HG03108 (cell line): ENCODE results near the gene BSDC1.

Experiments
- ATAC-seq: cut with Tn5 transposase; IDR thresholded peaks from one replicate; pipeline ENCODE4 v1.9.1; 2021; ENCODE audit warnings: moderate library complexity; ENCODE audit not compliant: unreplicated experiment

Gene BSDC1

DNA sequence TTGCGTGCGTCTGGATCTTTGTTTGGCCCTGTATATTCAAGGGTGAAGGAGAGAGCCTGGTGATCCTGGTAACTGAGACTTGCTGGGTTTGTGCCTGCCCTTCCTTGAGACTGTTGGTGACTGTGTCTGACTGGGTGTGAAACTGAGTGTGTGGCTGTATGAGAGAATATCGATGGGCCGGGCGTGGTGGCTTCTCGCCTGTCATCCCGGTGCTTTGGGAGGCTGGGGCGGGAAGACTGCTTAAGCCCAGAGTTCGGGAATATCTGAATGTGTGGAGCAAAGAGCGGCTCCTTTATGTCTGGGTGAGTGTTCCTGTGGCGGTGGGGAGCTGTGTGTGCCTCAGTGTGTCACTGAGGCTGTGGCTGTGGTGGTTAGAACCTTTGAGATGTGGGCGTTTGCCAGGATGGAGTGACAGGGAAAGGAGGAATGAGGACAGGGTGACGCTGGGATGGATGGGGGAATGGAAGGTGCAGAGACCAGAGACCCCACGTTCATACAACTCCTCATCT lies 55.5 kb downstream of the BSDC1 start:
- no peak for ATAC-seq

DNA sequence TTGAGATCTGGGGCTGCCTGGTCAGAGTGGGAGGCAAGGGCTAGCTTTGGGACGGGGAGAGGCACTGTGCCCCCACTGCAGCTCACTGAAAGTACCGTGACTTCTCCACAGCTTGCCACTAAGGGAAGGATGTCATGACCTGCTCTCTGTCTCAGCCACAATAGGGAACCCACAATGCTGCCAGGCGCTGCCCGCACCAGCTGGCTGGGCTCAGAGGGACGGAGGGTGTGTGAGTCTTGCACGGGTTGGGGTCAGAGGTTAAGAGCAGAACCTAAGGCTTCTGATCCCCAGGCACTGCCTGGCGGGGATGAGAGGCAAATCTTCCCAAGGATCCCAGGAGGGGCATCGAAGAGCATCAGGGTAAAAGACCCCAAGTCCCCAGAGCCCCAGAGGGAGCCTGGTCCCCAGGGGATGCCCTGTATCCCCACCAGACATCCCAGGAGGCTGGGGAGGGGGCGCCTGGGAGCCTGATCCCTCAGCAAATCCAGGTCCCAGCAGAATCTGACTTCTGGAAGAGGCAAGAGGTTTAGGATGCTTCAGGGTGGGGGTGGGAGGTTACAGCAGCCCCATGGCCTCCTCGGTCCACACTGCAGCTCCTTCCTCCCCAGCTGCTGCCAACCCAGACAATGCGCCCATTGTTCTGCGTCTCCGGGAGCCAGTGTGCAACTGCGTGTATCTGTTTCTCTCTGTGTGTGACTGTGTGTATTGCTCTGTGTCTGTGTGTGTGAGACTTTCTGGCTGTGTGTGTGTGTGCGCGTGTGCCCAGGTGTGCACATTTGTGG lies 56.2 kb downstream of the BSDC1 start:
- ATAC-seq = peak; percentile 31

DNA sequence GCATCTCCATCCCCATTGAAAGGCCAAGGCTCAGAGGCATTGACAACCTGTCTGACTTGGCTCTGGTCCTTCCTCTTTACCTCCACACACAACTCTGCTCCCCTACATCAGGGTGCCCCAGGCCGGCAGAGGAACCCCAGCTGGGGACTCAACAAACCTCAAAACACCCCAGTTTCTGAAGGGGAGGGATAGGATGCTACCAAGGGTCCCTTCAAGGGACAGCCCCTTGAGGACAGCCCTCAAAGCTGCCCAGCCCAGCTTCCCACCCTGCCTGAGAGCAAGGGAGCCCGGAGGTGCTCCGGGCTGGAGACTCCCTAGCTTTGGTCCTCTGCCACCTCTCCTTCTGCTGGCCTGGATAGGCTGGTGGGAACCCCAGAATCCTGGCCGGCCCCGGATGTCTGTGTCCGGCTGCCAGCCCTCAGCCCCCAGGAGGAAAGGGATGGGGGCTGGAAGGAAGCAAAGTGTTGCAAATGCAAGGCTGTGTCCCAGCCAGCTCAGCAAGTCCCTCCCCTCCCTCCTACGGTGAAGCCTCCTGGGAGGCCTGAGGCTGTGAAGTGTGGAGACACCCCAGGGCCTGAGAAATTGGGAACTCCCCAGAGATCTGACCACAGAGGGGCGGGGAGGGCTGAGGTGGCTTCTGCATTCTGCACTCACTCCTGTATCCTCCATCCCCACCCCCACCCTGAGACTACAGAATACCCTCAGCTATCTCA lies 57.1 kb downstream of the BSDC1 start:
- ATAC-seq = no peak

DNA sequence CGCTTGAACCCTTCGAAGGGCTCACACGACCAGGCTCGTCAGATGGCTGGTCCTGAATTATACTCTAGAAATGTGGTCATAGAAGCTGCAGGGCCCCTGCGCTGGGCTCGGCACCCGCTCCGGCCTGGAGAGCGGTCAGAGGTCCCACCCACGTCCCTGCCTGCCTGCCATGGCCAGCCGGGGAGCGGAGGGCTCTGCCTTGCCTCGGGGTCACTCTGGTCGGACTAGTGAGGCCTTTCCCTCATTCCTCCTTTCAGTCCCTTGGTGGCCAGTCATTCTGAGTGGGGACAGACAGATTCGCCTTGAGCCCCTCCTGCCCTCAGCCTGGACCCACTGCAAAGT lies 57.7 kb downstream of the BSDC1 start:
- ATAC-seq = no peak

DNA sequence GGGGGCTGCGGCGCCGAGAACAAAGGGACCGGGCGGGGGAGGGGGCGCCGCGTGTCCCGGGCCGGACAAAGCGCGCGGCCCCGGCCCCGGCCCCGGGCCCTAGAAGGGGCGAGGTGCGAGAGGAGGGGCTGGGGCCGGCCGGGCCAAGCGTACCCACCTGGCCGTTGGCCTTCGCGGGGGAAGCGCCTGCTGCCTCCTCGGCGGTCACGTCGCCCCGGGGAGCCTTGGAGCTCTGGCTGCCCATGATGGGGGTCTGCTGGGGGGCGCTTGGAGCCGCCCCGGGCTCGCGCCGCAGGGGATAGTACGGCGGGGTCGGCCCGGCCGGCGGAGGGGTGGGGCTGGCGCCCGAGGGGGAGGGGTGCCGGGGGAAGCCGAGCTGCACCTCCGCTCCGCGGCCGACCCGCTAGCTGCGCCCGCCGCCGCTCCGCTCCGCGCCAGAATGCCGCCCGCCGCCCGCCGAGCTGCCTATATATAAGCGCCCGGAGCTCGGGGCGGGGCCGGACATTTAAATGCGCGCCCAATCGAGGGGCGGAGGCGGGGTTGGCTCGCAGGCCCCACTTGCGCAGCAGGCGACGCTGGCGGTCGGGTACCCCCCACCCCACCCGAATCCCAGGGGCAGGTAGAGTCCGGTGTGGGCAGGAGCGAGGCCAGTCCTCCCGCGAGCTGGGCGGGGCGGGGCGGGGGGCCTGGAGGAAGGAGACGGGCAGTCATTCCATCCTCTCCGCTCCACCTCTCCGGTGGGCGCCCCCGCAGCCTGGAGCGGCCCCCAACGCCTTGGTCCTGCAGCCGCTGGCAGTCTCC lies 58.3 kb downstream of the BSDC1 start, which contains the start of gene MARCKSL1:
Gene MARCKSL1 (minus strand): TSS at position 444 of the 801 bp plus-strand sequence. CDS start 200 bp downstream, at position 244.
- ATAC-seq = no peak

DNA sequence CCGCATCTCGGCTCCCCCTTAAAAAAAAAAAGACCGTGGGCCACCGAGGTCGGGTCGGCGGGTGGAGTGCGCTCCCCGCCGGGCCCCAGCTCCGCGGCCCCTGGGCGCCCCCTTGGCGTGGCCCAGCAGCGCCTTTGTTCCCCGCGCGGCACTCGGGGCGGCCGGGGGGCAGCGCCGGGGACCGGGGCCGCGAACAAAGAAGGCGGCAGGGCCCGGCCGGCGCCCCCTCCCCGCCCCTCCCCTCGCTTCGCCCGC lies 58.8 kb downstream of the BSDC1 start:
- no peak for ATAC-seq

DNA sequence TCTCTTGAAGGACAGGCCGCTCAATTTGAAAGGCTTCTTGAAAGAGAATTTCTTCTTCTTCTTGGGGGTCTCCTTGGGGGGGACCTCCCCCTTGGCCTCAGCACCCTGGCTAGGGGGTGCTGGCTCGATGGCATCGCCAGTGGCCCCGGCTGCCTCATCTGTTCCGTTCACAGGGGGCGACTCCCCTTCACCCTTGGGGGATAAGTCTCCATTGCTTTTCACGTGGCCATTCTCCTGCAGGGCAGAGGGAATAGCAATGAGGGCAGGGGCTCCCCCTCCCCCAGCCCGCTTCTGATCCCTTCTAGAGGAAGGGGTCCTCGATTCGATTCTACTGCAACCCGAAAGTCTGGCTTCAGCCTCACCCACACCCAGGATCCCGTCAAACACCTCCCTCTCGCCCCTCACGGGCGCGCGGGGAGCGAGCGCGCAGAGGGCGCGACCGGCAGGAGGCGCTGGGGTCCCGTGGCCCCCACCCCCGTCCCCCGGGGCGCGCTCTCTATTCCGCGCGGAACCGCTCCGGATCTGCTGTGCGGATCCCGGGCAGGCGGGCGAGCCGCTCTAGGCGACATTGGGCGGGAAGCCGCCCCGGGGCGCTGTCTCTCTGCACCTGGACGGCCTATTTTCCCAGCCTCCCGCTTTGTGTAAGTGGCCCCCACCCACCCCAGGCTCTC lies 59.2 kb downstream of the BSDC1 start:
- ATAC-seq = no peak

DNA sequence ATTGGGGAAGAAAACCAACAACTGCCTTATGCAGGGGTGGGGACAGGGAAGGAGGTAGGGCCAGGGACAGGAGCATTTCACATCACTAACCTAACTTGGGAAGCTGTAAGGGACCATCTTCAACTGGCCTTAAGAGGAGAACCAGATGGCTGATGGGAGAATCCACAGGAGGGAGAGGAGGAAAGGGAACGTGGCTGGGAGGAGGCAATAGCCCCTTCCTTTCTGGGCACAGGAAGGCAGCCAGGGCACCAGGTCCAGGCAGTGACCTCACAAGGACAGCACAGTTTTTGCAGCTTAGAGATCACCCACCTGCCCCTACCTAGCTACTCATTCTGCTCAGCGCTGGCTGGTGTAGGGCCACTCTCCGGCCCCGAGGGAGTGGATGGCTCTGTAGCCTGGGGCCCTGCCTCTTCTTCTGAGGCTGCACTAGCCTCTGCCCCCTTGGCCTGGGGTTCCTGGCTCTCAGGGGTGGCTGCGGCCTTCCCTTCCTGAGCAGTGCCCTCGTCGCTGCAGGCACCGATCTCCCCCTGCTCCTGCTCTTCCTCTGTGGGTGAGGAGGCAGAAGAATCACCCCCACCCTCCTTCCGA lies 59.9 kb downstream of the BSDC1 start:
- ATAC-seq = no peak

DNA sequence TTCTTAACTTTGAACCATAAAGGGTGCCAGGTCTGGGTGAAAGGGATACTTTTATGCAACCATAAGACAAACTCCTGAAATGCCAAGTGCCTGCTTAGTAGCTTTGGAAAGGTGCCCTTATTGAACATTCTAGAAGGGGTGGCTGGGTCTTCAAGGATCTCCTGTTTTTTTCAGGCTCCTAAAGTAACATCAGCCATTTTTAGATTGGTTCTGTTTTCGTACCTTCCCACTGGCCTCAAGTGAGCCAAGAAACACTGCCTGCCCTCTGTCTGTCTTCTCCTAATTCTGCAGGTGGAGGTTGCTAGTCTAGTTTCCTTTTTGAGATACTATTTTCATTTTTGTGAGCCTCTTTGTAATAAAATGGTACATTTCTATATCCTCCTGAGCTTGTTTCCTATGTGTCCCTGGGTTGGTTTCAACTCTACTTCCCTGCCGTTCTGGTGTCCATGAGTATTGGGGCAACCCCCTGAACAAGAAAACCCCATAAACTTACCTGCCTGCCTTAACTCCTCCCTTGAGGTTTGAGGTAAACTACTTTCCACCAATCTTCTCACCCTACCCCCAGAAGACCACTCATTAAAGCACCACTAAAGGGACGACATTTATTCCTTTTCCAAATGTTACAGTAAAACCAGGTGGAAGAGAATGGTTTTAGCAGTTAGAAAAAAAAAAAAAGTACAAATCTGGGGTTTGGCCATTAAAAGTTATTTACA lies 60.8 kb downstream of the BSDC1 start:
- no peak for ATAC-seq

DNA sequence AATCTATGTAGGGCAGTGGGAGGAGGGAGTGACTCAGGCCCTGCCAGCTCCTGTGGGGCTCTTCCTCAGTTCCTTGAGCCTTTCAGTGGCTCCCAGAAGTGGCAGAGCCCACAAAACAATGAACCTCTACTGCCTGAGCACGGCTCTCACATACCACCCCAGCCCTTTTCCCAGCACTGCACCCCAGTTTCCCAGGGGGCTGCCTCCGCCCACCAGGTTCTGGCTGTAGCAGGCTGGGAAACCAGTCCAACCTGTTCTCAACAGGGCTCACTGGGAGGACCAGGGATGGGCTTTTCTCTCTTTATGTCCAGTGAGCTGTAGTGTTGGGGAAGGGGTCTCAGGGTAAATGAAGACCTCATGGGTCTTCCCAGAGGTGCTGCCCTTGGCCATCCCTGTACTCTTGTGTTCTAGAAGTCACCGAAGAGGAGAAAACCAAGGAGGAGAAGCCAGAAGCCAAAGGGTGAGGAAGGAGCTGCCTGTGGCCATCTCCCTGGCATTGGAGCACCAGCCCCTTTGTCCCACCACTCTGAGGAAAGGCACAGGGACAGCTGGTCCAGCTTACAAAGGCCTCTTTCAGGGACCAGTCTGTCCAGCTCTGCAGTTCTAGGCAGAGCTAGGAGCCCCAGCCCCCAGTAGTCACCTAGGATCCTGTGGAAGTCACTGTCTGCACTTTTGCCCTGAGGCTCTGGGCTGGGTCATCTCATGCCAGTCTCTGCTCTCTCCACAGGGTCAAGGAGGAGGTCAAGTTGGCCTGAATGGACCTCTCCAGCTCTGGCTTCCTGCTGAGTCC lies 61.8 kb downstream of the BSDC1 start:
- no peak for ATAC-seq

DNA sequence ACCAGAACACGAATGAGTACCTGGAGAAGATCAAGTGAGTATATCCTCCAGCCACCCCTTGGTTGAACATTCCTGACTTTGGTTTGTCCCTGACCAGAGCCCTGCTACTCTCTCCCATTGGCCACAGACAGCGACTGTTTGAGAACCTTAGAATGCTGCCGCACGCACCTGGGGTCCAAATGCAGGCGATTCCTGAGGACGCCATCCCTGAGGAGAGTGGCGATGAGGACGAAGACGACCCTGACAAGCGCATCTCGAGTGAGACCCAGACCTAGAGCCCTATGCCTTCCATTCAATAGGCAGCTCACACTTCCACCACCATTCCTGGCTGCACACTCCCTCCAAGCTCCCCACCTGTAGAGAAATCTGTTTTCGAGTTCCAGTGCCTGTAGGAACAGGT lies 62.7 kb downstream of the BSDC1 start:
- no peak for ATAC-seq

DNA sequence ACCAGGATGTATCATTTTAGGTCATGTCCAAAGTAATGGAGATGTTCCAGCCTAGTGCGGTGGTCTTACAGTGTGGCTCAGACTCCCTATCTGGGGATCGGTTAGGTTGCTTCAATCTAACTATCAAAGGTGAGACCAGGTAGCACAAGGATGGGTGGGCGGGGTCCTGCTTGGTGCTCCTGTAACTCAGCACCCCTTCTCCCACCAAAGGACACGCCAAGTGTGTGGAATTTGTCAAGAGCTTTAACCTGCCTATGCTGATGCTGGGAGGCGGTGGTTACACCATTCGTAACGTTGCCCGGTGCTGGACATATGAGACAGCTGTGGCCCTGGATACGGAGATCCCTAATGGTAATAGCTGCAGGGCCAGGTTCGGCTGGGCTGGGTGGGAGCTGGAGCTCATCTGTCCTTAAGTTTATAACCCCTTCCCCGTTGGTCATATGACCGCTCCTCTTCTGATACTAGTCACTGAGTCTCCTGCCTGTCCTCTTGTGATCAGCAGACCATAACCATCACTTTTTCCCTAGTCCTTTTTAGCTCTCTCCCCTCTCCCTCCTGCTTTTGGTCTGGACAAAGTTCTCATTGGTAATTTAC lies 63.6 kb downstream of the BSDC1 start:
- ATAC-seq = no peak

DNA sequence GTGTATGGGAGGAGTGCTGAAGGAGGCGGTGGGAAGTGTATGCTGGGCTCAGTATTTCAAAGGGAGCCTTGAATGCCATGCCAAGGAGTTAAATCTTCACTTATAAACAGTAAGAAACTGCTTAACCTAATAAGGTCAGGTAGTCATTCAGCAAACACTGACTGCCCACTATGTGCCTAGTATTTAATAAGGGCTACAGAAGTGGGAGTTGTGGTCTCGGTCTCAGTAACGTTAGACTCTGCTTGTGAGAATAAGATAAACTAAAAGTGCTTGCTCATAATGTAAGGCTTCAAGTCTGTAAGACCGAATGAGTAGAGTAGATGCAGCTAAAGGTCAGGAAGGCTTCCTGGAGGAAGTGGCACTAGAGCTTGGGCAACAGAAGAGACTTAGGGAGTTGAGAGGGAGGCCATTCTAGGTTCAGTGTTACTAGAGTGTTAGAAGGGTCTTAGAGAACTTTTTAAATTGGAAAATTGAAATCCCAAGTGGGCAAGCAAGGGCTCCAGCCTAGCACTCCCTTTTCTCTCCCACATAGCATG lies 64.2 kb downstream of the BSDC1 start:
- no peak for ATAC-seq

DNA sequence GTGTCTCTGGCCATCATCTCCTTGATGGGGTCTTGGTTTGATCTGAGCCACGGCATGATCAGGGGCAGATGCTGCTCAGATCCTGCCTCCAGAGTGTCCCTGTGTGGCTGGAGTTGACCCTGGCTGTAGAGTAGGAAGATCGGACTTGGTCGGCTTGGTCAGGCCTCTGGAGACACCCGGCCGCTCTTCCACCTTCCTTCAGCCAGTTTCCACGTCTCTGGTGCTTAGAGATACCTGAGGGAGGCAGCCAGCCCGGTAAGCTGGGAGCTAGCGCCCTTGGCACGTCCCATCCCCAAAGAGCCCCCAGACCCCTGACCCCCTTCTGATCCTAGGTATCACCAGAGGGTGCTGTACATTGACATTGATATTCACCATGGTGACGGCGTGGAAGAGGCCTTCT lies 67.0 kb downstream of the BSDC1 start:
- no peak for ATAC-seq

DNA sequence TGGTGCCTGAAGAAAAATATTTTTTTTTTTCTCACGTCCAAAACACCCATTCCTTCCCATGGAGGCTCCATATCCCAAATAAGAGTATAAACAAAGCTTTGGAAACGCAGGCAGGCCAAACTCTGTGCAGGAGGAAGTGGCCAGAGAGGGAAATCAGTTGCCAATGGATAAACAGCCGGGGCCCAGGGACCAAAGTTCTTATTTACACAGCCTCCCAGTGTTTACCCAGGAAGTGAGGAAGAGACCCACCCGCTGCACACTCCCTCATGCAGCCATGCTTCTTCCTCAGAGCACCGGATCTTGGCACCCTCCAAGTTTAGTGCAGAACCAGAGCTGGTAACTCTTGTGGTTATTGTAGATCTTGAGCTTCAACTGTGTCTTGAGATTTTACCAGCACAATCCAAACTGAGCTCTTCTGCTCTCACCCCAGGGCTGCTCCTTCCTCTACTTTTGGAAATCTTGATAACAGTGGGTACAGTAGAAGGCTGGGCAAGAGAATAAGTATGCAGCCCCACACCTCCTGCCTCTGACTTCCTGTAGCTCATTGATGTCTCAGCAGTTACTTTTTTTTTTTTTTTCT lies 72.4 kb downstream of the BSDC1 start:
- ATAC-seq = no peak

DNA sequence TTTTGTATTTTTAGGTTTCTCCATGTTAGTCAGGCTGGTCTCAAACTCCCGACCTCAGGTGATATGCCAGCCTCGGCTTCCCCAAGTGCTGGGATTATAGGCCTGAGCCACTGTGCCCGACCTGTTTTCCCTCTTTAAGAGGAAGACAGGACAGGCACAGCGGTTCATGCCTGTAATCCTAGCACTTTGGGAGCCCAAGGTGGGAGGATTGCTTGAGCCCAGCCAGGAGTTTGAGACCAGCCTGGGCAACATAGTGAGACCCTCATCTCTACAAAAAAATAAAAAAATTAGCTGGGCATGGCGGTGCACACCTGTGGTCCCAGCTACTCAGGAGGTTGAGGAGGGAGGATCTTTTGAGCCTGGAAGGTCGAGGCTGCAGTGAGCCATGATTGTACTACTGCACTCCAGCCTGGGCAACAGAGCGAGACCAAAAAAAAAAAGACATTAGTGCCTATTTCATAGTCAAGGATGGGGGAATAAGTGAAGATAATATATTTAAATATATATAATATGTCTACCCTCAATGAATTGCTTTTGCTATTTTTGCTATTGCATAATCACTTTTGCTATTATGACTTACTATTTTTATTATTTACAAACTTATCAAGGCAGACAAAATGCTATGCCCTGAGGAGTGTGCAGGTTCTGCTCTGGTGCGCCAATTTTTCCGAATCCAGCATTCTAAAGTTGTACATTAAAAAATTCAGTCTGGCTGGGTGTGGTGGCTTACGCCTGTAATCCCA lies 75.9 kb downstream of the BSDC1 start:
- ATAC-seq = no peak

DNA sequence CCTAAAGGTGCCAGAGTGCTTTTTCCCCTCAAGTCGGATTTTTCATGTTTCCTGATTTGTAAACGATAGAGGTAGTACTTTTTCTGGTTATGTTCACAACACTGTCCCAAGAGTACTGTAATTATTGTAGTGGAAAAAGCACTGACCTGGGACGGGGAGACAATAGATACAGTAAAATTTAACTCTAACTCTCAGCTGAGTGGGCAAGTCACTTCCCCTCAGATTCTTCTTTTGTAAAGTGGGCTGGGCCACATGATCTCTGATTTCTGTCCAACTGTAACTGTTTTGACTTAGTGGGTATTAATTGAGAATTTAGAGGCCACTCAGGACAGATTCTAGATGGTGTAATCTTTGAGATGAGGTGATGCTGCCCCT lies 77.4 kb downstream of the BSDC1 start:
- ATAC-seq = peak; percentile 22
